H1 (cell line): ENCODE data around the gene DCAF15. TPM values are rescaled to one million over a fixed set of nuclear protein-coding genes. Genes with fewer than 3 reads are reported as not detected.

Experiments used
- ASH2L ChIP-seq: fragments of 200-600, 300-600 bp; sonication (generic); IDR thresholded peaks from one replicate; pipeline ENCODE4 v1.7.1; 2017; ENCODE audit warnings: low read length
- ATF2 ChIP-seq: IDR thresholded peaks from 2 replicates; pipeline ENCODE4 v1.6.1; 2012; ENCODE audit warnings: low read length, inconsistent platforms
- KDM4A ChIP-seq: IDR thresholded peaks from one replicate; pipeline ENCODE4 v1.7.1; 2012; ENCODE audit warnings: low read depth, mild to moderate bottlenecking, moderate library complexity, low read length, inconsistent platforms; ENCODE audit not compliant: severe bottlenecking
- RBBP5 ChIP-seq: IDR thresholded peaks from 2 replicates; pipeline ENCODE4 v1.7.1; 2012; ENCODE audit warnings: low read depth, mild to moderate bottlenecking, inconsistent platforms, low read length, moderate library complexity, borderline replicate concordance
- SIRT6 ChIP-seq: IDR thresholded peaks from one replicate; pipeline ENCODE4 v1.7.1; 2012; ENCODE audit warnings: low read length, inconsistent platforms
- TAF1 ChIP-seq: IDR thresholded peaks from 2 replicates; pipeline ENCODE4 v1.6.1; 2011; ENCODE audit warnings: mild to moderate bottlenecking, low read depth, low read length
- polyA plus RNA-seq, 7 experiments: library from polyadenylated mRNA; depleted of rRNA in 3 of 7; stranded (reverse) in 5 of 7; unstranded in 2 of 7; fragments of >200 nt in 5 of 7; fragments of 200-250 nt in 2 of 7; gene quantifications; 1 replicate in 5 of 7; 2 replicates in 1 of 7; 4 replicates in 1 of 7; pipeline versions ENCODE4 v1.2.1 to v1.2.3, GENCODE V29; 2011 to 2013; ENCODE audit warnings: missing spikeins in 2 of 7, mixed read lengths in 2 of 7
- total RNA-seq: library from RNA; stranded (reverse); fragmentation: NEBNext Ultra II Directional; extraction: Animal tissue kit (Norgen Biotek cat#: 25700); gene quantifications from 2 replicates; pipeline ENCODE4 v1.2.1, GENCODE V29; 2021

DCAF15 gene
- total and polyA plus RNA-seq, 2 of the 8 experiments (the other 6 are each of a cell fraction or from before 2014, with no cell fraction given): 68.7 to 80.8 TPM

- TF ChIP-seq SIRT6 (no peak), RBBP5 (peak; percentile 33; the same call in 1 of the 2 replicates), TAF1 (peak; percentile 96), ASH2L (peak; percentile 92), ATF2 (no peak), KDM4A (peak; percentile 27)
Measured at GRCh38 chr19:13952154-13952930, at the start of gene DCAF15 (continued).
